Measurements from ENCODE around the gene NDUFB10. TPM values are rescaled to one million over a fixed set of nuclear protein-coding genes. Genes with fewer than 3 reads are reported as not detected.

The NDUFB10 gene
- total RNA-seq, 1 donor from 2014 or later, result 118 TPM

Other genes starting within 250 kb of the NDUFB10 start
- gene NME3, start 188.0 kb upstream of the NDUFB10 start, total RNA-seq, result 52.0 and 56.9 TPM in 2 replicates
- gene EME2, start 186.7 kb upstream of the NDUFB10 start, total RNA-seq, result 39.9 and 44.4 TPM in 2 replicates
- gene MRPS34, start 186.4 kb upstream of the NDUFB10 start, total RNA-seq, result 112 and 118 TPM in 2 replicates
- 37.3 TPM in 2 replicates for gene SPSB3, start 177.0 kb upstream of the NDUFB10 start, total RNA-seq
- 52.9 and 53.7 TPM in 2 replicates for gene NUBP2, start 176.6 kb upstream of the NDUFB10 start, total RNA-seq
- gene IGFALS, start 165.8 kb upstream of the NDUFB10 start, total RNA-seq, result 0.22 TPM in 2 replicates
- gene HAGH, start 132.7 kb upstream of the NDUFB10 start, total RNA-seq, result 50.5 and 50.9 TPM in 2 replicates
- 10.1 and 12.4 TPM in 2 replicates for gene FAHD1, start 132.3 kb upstream of the NDUFB10 start, total RNA-seq
- not detected in 2 replicates for gene MEIOB, start 87.4 kb upstream of the NDUFB10 start, total RNA-seq
- not detected in 2 replicates for gene HS3ST6, start 41.1 kb upstream of the NDUFB10 start, total RNA-seq
- gene MSRB1, start 16.3 kb upstream of the NDUFB10 start, total RNA-seq, result 24.4 and 26.6 TPM in 2 replicates
- gene RPL3L, start 4.8 kb upstream of the NDUFB10 start, total RNA-seq, result not detected in 2 replicates
- gene RPS2, start 5.3 kb downstream of the NDUFB10 start, total RNA-seq, result 2,266 and 2,280 TPM in 2 replicates
- 0.27 TPM in 1 of 2 replicates, not detected in the other for gene RNF151, start 7.3 kb downstream of the NDUFB10 start, total RNA-seq
- 36.2 and 39.6 TPM in 2 replicates for gene TBL3, start 12.5 kb downstream of the NDUFB10 start, total RNA-seq
- 0.37 and 0.61 TPM in 2 replicates for gene NOXO1, start 21.9 kb downstream of the NDUFB10 start, total RNA-seq
- 26.4 and 32.7 TPM in 2 replicates for gene GFER, start 24.7 kb downstream of the NDUFB10 start, total RNA-seq
- 20.8 and 23.2 TPM in 2 replicates for gene SYNGR3, start 30.4 kb downstream of the NDUFB10 start, total RNA-seq
- gene ZNF598, start 50.3 kb downstream of the NDUFB10 start, total RNA-seq, result 71.1 and 73.9 TPM in 2 replicates
- 0.37 and 1.1 TPM in 2 replicates for gene NPW, start 60.2 kb downstream of the NDUFB10 start, total RNA-seq
- gene NHERF2, start 67.4 kb downstream of the NDUFB10 start, total RNA-seq, result 1.9 and 2.4 TPM in 2 replicates
- 24.2 and 31.1 TPM in 2 replicates for gene NTHL1, start 88.3 kb downstream of the NDUFB10 start, total RNA-seq
- 130 and 131 TPM in 2 replicates for gene TSC2, start 88.4 kb downstream of the NDUFB10 start, total RNA-seq
- 77.2 and 78.4 TPM in 2 replicates for gene PKD1, start 176.4 kb downstream of the NDUFB10 start, total RNA-seq
- 0.44 TPM in 1 of 2 replicates, not detected in the other for gene RAB26, start 189.1 kb downstream of the NDUFB10 start, total RNA-seq
- gene TRAF7, start 196.2 kb downstream of the NDUFB10 start, total RNA-seq, result 56.7 and 57.3 TPM in 2 replicates
- 0.05 TPM in 2 replicates for gene CASKIN1, start 237.1 kb downstream of the NDUFB10 start, total RNA-seq
- gene MLST8, start 245.9 kb downstream of the NDUFB10 start, total RNA-seq, result 36.8 and 38.3 TPM in 2 replicates

Data from T-helper 1 cell treated with Interleukin-12 subunit alpha and Interleukin-12 subunit beta and Interleukin-4 antibody, amounts not matched to agents 30 ng/mL and 1 ng/mL, for 36 hours (primary cell).